ENCODE measurements around the gene FBLN1.
A peak's percentile ranks its signal among the peaks of the same experiment; 100 is the strongest.
"Not testable (repeated sequence)": the region's sequence is repeated elsewhere in the genome, so short reads cannot be mapped to it uniquely, and the experiment has no call there.

Gene FBLN1

DNA sequence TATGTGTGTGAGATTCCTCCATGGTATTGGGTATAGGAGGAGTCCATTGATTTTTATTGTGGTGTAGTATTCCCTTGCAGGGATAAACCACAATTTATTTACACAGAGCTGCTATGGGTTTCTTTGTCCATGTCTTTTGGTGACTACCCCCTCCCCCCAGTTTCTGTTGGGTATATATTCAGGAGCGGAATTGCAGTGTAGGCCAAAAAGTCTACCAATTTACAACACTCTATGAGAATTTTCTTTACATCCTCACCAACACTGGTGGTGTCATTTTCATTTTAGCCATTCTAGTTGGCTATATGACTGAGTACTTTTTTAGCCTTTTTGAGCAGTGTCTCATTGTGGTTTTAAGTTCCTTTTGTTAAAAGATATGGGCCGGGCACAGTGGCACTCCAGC, 113.7 kb downstream of the FBLN1 start:
- DNase-seq = no peak

DNA sequence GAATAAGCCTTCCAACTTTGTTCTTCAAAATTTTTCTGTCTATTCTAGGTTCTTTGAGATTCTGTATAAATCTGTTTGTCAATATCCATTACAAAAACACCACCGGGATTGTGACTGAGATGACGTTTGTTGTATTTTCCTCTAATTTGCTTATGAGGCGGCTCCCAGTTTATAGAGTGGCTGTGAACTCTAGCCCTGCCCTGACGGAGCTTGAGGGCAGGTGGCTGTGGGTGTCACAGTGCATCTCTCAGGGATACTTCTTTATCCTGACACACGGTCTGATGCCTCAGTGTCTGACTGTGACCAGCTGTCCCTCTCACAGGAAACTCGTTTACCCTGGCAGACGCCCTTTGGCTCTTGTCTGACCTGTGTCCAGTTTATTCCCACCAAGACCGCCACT, 115.3 kb downstream of the FBLN1 start:
- no peak for DNase-seq

DNA sequence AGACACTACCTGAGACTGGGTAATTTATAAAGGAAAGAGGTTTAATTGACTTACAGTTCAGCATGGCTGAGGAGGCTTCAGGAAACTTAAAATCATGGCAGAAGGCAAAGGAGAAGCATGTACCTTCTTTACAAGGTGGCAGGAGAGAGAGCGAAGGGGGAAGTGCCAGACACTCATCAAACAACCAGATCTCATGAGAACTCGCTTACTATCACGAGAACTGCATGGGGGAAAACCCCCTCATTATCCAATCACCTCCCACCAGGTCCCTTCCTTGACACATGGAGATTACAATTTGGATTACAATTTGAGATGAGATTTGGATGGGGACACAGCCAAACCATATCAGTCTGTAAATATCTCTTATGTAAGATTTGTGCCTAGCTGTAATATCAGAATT, 118.0 kb downstream of the FBLN1 start:
- no peak for DNase-seq

DNA sequence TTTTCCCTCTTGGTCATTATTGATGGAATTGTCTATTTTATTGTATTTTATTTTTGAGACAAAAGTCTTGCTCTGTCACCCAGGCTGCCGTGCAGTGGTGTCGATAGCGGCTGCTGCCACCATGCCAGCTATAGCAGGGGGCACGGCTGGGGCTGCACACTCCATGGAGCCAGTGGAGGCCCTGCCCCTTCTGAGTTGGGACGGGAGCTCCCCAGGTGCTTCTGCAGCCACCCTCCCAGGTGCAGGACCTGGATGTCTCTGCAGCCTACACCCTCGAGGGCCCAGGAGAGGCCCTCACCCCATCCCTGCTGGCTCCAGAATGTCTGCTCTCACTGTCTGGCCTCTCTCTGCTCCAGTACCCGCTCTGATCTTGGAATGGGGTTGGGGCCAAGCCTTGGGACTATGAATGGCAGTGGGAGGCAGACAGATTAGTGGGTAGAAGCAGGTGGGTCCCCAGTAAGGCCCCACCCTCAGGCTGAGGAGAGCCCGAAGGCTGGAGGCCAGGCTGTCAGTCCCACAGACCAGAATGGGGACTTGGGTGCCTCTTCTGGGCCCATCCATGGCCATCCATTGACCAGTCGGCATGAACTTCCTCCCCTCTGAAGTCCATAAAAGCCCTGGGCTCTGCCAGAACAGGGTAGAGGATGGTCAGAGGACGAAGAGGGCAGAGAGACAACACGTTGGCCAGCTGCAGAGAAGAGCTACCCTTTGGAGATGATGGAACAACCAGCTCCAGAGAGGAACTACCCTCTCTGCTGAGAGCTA, 119.3 kb downstream of the FBLN1 start:
- DNase-seq = no peak

DNA sequence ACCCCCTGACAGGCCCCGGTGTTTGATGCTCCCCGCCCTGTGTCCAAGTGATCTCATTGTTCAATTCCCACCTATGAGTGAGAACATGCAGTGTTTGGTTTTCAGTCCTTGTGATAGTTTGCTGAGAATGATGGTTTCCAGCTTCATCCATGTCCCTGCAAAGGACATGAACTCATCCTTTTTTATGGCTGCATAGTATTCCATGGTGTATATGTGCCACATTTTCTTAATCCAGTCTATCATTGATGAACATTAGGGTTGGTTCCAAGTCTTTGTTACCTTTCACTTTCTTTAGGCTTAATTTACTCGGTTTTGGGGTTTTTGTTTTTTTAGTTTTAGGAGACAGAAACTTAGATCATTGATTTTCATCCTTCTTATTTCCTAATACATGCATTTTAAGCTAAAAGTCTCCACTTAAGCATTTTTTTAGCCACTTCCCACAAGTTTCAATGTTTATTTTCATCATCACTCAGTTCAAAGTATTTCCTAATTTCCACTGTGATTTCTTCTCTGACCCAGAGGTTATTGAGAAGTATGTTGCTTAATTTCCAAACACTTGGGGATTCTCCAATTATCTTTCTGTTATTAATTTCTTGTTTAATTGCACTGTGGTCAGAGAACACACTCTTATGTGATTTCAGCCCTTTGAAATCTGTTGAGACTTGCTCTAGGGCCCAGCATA, 120.9 kb downstream of the FBLN1 start:
- DNase-seq = not testable (repeated sequence)

DNA sequence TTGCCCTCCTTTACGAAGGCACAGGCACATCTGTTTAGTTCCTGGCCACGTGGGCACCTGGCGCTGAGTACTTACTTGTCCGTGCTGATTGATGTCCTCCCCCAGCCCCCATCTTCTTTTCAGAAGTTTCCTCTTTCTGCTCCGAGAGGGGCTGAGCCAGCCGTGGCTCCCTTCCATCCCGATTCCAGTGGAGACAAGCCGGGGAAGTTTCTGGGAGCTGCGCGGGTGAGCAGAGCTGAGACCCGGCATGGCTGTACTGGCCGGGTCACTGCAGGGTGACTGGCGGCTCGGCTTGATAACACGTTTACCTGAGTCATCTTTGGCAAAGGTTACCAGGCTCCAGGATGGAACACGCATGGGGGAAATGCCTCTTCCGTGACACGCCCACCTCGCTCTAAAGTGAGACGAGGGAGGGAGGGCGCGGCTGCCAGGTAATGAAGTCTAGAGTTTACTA, 123.5 kb downstream of the FBLN1 start:
- DNase-seq = no peak

DNA sequence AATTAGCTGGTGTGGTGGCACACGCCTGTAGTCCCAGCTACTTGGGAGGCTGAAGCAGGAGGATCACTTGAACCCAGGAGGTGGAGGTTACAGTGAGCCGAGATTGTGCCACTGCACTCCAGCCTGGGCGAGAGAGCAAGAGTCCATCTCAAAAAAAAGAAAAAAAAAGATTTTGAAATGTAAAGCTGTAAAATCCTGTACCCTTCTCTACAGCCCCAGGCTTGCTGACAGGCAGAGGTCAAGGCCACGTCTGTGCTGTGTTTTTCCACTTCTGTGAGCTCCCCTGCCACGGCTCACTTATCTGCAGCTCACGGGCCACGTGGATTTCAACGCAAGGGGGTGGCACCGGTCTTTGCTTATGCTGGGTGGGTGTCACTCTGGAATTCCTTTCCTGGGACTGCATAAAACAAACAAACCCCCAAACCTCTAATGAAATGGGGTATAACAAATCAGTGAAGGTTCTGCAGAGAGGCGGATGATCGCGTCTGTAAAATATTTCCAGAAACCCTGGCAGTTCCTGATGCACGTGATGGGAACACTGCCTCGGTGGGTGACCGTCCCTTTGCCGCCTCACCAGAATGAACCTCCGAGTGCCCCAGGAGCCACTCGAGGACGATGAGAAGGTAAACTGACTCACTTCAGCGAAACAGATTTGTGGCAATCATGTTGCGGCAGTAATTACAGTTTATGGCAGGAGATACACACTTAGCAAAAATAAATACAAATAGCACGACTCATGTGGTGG, 125.0 kb downstream of the FBLN1 start:
- DNase-seq = no peak

DNA sequence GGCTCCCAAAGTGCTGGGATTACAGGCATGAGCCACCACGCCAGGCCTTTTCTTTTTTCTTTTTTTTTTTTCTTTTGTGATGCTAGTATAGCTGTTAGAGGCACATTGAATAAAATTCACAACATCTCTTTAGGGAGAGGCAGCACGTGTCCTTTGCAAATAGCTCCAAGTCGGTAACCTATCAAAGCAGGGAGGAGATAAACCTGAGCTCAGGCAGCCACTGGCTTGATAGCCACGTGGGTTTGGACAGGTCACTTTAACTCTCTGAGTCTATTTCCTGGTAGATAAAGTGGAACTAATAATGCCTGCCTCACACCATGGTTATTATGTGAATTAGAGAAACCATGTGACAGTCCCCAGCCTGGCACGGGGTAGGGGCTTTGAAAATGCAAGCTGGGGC, 125.8 kb downstream of the FBLN1 start:
- no peak for DNase-seq

DNA sequence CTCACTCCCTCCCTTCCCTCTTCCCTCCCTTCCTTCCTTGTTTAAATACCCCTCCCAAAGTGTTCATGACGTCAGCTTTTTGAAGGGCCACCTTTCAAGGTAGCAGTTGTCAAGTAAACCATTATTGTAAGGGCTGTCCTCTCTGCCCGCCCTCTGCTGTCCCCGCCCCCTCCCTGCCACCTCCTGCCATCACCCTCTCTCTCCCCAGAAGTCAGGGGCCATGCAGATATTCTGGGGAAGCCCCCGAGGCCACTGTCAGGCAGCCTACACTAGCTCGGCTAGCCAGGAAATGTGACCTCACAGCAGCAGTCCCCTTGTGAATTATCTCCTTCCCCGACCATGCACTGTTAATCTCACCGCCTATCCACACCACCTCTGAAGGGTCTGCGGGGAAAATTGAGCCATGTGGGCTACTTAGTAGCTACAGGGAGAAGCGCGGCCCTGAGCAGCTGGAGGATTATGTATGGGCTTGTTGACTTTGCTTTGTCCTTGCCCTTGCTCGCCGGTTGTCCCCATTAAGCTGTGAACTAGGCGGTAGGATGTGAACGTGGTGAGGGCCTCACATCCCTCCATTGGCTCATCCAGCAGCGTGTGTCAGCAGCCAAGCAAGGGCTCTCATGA, 126.9 kb downstream of the FBLN1 start:
- peak; percentile 81 for DNase-seq

DNA sequence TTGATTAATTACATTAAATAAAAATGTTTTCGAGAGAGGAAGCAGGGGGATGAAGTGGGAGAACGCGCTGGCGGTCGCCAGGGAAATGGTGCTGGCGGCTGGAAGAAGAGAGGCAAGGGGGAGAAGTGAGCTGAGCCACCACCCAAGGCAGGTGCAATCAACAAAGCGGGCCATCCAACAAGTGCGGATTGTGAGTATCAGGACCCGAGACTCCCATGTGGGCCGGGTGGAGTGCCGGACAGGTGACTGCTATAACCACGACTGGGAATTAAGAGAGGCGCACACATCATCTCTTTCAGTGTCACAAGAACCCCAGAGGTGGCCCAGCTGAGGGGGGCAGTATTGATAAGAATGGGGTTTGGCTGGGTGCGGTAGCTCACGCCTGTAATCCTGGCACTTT, 127.8 kb downstream of the FBLN1 start:
- no peak for DNase-seq

DNA sequence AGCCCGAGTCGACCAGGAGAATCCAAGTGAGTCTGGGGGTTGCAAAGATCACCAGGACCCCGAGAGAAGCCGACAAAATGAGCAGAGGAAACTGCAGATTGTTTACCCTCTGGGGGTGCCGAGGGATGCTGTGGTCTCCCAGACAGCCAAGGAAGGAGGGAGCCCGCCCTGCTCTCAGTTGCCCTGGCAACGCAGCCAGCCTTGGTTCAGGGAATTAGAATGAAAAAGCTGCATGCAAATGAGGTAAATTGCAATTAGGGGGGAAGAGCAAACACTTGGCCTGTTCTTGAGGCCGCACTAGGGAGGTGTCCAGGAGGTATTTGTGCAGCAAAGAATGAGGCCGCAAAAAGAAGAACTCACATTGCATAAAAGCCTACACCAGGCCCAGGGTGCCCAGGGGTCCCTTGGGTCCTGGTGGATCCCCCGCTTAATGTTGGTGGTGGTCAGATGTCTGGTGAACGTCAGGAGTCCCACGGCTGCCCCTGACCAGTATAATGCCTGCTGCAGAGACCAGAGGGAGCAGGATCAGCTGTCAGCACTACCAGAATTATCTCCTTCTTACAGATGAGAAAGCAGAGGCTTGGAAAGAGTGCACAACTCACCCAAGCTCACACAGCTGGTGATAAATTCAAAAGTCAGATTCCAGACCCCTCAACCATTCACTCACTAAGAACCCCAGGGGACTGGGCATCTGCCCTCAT, 128.6 kb downstream of the FBLN1 start:
- DNase-seq = no peak

DNA sequence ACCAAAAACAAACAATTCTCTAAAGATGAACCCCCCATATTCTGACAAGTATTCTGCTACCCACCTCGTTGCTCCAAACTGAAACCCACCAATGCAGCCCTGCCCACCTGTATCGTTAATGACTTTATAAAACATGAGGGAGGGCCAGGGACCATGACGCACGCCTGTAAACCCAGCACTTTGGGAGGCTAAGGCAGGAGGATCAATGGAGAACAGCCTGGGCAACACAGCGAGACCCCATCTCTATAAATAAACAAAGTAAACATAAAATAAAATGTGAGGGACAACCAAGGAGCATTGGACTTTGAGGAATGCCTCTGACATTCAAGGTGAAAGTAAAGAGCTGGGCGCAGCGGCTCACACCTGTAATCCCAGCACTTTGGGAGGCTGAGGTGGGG, 129.2 kb downstream of the FBLN1 start:
- DNase-seq = no peak

DNA sequence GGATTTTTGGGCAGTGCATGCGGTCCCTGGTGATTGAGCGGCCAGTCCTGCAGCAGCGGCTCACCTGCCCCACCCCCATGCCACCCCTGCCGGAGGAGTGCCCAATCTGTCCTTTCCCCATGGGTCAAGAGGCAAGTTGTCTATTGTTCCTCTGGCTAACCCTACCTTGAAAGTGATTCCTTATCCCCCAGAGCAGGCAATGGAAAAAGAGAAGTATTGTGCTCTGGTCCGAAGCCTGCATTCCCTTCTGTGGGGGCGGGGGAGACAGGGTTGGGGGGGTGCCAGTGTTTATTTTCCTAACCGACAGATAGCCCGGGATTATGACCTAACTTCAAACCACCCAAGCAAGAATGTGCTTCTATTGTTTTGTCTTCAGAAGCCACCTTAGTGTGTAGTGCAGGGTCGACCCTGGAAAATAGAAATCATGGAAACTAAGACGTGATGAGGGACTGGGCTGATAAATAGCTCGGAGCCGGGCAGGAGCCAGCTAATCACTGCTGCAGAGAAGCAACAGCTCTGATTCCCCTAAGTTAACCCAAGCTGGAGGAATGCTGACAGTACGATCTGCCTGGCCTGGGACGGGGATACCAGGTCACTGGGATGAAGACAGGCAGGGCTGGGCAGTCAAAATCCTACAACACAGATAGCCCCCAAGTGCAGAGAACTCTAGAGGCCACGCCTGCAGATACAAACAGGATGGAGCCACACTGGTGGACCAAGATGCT, 130.3 kb downstream of the FBLN1 start:
- DNase-seq = no peak

DNA sequence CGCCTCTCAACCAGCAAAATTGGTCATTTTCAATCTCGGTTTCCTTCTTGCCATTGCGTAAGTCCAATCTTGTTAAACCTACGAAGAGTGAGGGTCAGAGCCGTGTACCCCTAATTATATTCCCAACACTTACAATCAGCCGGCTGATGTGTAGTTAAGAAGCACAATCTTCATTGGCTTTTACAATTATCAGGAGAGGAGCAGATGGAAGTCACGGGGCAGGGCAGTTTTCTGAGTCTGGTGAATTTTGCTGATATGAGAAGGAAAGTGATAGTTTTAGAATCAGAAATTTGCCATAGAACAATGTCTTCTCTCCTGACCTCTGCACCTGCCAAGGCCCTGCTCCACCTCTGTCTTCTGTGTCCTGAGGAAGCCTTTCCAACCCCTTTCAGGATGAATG, 134.0 kb downstream of the FBLN1 start:
- DNase-seq = no peak

DNA sequence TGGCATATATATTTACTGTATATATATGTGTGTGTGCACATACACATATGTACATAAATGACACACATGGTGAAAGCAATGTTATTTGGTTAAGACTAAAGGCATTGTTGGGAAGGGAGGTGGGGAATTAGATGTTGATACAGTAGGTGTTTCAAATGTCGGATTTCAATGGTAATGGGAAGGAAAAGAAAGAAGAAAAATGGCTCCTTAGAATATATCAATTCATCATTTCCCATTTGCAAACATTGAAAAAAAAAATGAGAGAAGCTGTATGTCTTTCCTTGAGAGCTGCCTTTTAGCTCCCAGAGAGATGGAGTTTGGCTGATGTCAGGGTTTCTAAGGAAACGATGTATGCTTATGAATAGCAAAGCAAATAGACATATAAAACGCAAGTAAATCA, 135.5 kb downstream of the FBLN1 start:
- DNase-seq = no peak

DNA sequence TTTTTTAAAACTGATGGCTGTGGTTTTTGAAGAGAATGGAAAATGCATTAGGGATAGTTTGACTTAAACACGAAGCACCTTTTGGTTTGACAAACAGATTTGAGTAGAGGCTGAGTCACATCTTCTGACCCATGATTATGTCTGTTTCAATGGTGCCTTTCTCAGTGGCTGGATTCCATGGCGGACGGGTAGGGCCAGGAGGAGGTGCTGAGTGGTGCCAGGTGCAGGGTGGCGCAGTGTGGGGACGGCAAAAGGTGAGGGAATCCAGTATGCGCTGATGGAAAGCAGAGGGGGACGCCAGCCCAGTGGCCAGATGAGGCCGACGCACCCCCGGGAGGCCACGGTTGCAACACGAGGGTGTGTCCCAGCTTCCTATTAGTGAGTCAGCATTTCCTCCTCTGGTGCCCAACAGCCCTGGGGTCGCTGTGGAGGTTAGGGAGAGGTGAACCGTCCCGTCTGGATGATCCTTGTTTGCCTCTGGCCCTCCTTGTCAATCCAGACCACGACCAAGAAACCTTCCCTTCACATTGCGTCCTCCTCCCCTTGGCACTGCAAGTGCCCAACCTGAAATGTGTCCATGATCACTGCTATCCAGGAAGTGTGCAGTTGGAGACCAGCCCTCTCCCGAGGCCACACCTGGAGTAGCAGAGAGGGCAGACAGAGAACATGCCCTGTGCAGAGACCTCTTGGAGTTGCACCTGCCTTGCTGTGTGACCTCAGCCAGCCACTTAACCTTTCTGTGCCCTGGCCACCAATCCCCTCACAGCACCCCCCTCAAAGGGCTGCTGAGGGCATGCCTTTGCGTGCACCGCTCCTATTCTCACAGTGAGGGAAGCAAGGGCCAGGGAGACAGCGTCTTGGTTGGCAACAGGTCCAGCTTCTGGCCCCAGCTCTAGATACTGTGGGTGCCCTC, 136.4 kb downstream of the FBLN1 start:
- peak; percentile 54 for DNase-seq

DNA sequence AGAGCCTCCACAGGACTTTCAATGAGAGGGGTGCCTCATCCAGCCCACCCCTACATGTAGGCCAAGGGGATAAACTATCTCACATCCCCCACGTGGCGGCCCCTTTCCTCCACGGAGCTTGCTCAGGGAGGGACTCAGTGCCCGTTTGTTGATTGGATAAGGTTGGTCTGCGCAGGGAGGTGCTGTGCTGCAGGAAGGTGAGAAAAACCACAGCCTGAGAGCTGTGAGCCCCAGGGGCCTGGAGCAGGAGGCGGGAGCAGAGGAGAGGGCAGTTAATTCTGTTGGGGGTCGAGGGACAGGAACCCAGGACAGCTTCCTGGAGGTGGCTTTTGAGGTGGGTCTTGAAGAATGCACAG, 137.0 kb downstream of the FBLN1 start:
- DNase-seq = no peak

DNA sequence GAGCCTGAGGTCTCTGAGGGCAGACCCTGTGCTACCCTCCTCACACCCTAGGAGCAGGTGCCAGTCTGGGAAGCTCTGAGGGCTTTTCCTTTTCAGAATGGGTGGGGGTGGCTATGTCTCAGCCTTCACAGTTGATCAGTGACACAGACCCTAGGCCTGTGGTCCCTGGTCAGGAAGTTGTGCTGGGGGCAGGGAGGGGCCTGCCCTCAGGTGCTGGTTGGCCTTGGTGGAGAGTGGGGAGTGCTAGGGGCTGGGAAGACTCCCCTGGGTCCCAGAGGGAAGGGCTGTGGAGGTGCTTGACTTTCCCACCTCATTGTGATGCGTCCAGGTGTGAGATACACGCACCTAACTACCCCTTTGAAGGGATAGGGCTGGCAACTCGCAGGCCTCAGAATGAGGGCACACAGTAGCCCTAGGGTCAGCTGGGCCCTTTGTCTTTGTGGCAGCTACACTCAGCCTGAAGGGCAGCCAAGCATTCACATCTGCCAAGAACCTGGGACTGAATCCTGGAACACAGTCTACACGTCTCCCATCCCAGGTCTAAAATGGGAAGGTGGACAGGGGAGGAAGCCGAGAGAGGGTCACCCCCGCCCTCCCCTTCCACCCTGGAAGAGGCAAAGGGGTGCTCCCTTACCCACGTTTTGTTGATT, 137.7 kb downstream of the FBLN1 start:
- no peak for DNase-seq

DNA sequence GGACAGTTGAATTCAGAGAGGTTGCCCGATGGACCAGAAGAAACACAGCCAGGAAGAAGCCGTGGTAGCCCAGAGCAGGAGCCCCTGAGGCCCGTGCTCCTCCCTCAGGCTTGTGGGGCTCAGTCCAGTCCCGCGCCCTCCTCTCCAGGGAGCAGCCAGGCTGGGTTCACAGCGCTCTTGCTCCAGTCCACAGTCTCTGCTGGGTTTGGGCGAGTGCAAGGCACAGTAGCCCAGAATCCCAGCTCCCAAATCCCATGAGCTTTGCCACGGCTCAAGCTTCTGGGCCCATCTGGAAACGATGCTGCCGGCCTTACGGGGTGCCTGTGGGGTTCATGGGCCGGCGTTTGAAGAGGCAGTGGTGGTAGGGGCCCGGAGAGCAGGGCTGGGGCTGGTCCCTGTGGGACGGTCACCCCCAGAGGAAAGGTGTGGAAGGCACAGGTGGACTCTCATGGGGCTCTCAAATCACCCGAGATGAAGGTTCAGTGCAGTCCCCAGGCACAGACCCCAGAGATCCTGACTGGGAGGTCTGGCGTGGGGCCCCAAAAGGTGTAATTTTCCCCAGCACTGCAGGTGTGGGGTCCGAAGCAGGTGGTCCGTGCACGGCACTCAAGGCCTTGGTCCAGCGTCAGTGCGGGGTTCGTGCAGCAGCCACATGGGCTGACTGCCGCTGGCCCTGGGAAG, 138.4 kb downstream of the FBLN1 start:
- DNase-seq = no peak

DNA sequence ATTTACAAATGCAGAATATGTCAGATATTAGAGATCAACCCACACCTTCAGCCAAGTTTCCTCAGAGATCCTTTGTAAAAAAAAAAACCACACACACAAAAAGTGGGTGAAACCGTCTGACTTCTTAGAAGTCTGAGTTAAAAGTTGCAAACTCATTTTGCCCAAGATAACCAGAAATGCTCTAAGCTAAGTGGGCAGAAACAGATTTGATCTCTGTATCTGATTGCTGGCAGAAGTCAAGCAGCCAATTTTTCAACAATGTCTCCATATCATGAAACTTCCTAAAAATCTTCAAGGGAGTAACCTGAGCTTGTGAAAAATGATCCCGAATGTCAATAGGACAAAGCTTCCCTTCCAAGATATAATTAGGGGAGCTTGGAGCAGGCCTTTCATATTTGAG, 140.3 kb downstream of the FBLN1 start:
- DNase-seq = no peak

All from SHP77 treated with DMSO at 0.1 percent for 48 hours (cell line).